Esophagus (tissue), 2 donors: ENCODE results near the gene RBM28. TPM values are rescaled to one million over a fixed set of nuclear protein-coding genes. Genes with fewer than 3 reads are reported as not detected.

Source experiments
- H3K27ac ChIP-seq, 2 donors: one replicate each; pipeline ENCODE4 v1.5.1; 2013; ENCODE audit warnings: low read depth in 2 of 2, mild to moderate bottlenecking in 2 of 2, inconsistent platforms in 1 of 2, low read length in 1 of 2, moderate library complexity in 1 of 2
- H3K27me3 ChIP-seq, 2 donors: one replicate each; pipeline ENCODE4 v1.6.1; 2013; ENCODE audit warnings: low read length in 2 of 2, control low read depth in 1 of 2, mild to moderate bottlenecking in 1 of 2; ENCODE audit not compliant: insufficient read depth in 2 of 2, control insufficient read depth in 1 of 2
- H3K36me3 ChIP-seq, 2 donors: one replicate each; pipeline ENCODE4 v1.6.1; 2013; ENCODE audit warnings: low read length in 1 of 2; ENCODE audit not compliant: control insufficient read depth in 2 of 2, insufficient read depth in 2 of 2
- H3K4me1 ChIP-seq, 2 donors: one replicate each; pipeline ENCODE4 v1.6.1; 2013; ENCODE audit warnings: low read length in 1 of 2; ENCODE audit not compliant: control insufficient read depth in 2 of 2, insufficient read depth in 2 of 2
- H3K4me3 ChIP-seq, 2 donors: one replicate each; pipeline ENCODE4 v1.5.1; 2013; ENCODE audit warnings: low read length in 2 of 2, mild to moderate bottlenecking in 2 of 2, low read depth in 1 of 2, moderate library complexity in 1 of 2
- H3K9me3 ChIP-seq, 2 donors: one replicate each; pipeline ENCODE4 v1.6.1; 2013; ENCODE audit warnings: mild to moderate bottlenecking in 2 of 2, low read depth in 1 of 2, low read length in 1 of 2, moderate library complexity in 1 of 2; ENCODE audit not compliant: control insufficient read depth in 2 of 2, insufficient read depth in 1 of 2
- WGBS, 2 donors: extraction: QIAGEN DNeasy Blood & Tissue Kit; methylation state at CpG; one replicate each; pipeline ENCODE4 v1.1.7; 2013; 5-methylcytosine and 5-hydroxymethylcytosine counted together
- polyA plus RNA-seq, 2 donors: library from polyadenylated mRNA; stranded (reverse); fragments of 200-250 nt; gene quantifications; one replicate each; pipeline ENCODE4 v1.2.3, GENCODE V29; 2013
- donor health status: healthy with polysubstance abuse.
- donor health status: Bipolar disorder and iron deficiency.

Gene RBM28
- polyA plus RNA-seq, 2 donors: 16.0 to 20.1 TPM

DNA sequence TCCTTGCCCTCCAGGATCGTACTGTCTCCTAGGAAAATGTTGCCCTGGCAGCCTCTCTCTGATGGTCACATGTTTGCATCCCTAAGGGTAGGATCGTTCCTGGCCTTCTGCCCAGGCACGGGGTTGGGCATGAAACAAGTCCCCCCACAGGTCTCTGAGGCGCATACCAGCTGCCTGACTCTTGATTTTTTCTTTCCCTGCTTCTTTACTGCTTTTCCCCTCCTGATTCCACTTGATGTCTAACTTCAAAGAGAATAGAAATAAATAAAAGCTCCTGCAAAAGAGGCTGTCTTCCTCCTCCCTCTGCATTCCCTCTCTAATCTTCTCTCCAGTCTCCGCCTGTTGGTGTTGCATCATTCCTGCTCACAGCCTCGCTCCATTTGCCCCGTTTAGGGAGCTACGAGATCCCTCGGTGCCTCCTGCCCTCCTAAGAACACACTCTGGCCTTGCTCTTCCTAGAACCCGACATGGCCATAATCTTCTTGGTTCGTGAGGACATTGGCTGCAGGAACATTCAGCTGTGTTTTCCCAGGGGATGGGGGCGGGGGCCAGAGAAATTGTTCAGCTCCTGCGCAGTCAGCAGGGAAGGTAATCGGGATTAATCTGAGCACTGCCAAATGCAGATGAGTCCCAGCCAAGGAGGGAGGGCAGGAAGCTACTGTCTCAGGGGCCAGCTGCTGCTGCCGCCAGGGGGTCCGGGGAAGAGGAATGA lies 76.7 kb downstream of the RBM28 start:
- H3K27me3 ChIP-seq: no peaks in the 10 kb centered on the region
- peaks cover 4 to 26% of the 10 kb centered on the region in 2 donors for H3K4me1 ChIP-seq
- H3K4me3 ChIP-seq: peak overlapping the region in 1 of 2 donors; percentile 16
- H3K27ac ChIP-seq: peak overlapping the region; percentile 88 to 90
- no peaks in the 10 kb centered on the region for H3K36me3 ChIP-seq
- WGBS, 2 donors: 15 to 18% methylated on average over 16 of the region's 16 CpGs
- no peaks in the 10 kb centered on the region for H3K9me3 ChIP-seq

DNA sequence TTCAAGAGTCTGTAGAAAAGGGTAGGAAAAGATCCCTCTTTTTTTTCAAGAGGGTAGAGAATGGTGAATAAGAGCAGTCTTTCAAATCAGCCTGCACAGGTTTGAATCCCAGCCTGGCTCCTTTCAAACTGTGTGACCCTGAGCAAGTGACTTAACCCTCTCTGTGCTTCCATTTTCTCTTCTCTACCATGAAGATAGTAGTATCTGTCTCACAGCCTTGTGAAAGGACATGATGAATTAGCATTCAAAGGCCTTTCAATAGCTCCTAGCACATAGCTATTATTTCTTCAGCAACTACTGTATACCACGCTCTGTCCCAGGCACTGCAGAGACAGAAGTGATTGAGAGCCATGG lies 77.2 kb downstream of the RBM28 start:
- 30 to 64% methylated on average over 1 of the region's 1 CpG for WGBS, 2 donors

DNA sequence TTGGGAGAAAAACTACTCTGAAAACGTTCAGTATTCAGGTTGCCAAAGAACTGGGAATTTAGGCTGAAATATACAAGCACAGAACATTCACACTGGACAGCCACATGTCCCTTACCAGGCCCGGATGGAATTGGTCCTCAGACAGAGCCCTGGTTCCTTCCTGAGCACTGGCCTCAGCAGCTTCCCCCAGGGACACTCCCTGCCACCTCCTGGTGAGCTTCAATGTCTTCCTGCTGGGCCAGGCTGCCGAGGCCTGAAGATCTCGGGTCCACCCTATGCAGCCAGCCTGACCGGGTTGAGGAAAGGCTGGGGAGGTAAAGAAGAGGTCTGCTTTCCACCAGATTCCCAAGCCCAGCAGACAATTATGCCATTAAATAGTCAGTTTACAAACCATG lies 77.8 kb downstream of the RBM28 start:
- no peak overlapping the region for H3K4me3 ChIP-seq
- 53 to 61% methylated on average over 5 of the region's 5 CpGs for WGBS, 2 donors
- H3K27ac ChIP-seq: peak overlapping the region; percentile 9 to 15
- no peaks in the 10 kb centered on the region for H3K27me3 ChIP-seq
- H3K36me3 ChIP-seq: no peaks in the 10 kb centered on the region
- H3K9me3 ChIP-seq: no peaks in the 10 kb centered on the region
- peaks cover 4 to 20% of the 10 kb centered on the region in 2 donors for H3K4me1 ChIP-seq

More for the DNA sequence above, 77.2 kb downstream of the RBM28 start:
- Histone ChIP-seq H3K36me3 (no peaks in the 10 kb centered on the region), H3K4me1 (peaks cover 4 to 26% of the 10 kb centered on the region in 2 donors), H3K4me3 (peak overlapping the region in 1 of 2 donors; percentile 16), H3K27ac (peak overlapping the region; percentile 47 to 90), H3K27me3 (no peaks in the 10 kb centered on the region), H3K9me3 (no peaks in the 10 kb centered on the region)

DNA sequence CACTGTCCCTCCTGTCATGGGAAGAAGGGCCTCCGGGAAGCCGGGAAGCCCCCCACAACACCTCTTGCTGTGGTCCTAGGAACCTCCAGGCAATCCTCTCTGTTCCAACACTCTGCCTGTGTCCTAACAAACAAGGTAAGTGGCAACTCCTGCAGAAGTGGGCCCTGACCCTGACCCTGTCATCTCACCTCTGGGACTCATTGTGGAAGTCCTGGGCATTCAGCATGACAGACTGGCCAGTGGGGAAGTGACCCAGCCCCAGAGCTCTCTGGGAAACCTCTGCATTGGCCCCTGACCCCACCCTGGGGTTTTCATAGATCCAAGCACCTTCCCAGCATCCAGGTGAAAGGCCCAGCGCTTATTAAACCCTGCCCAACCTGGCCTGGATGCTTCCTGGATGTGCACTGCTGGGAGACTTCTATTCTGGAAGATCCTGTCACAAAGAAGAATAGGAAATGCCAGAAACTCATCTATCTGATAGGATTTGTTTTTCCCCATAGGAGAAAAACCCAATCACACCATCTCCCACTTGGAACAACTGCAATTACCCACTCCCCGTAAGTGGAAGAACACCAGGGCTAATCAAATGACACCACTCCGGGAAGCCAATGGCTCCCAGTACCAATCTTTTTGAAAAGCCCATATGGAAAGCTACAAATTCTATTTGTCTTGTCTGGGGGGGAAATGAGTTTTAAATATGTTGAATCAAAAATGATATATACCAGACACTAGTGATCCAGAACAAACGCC lies 78.4 kb downstream of the RBM28 start:
- peaks cover 4 to 22% of the 10 kb centered on the region in 2 donors for H3K4me1 ChIP-seq
- 88 to 92% methylated on average over 6 of the region's 6 CpGs for WGBS, 2 donors

DNA sequence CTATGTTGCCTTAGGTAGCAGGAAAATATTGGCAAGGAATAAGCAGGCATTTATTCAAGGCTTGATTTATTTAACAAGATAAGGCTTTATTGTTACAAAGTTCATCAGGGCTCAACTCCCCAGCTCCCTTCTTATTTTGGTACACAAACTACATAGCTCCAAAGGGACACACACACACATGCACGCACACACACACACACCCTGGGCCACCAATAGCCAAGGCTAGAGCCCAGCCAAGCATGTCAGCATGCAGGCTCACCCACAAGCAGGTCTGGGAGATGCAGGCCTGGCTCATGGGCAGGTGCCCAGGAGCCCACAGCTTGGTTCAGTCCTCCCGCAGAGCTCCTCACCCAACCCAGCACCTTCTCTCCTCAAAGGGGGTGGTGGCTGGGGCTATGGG lies 79.2 kb downstream of the RBM28 start:
- 48 to 57% methylated on average over 1 to 2 of the region's 2 CpGs for WGBS, 2 donors
- H3K9me3 ChIP-seq: no peaks in the 10 kb centered on the region
- H3K27me3 ChIP-seq: no peaks in the 10 kb centered on the region
- H3K4me1 ChIP-seq: peaks cover 4 to 22% of the 10 kb centered on the region in 2 donors
- no peak overlapping the region for H3K27ac ChIP-seq
- no peaks in the 10 kb centered on the region for H3K36me3 ChIP-seq
- no peak overlapping the region for H3K4me3 ChIP-seq

More for the DNA sequence above, 78.4 kb downstream of the RBM28 start:
- Histone ChIP-seq H3K27ac (no peak overlapping the region), H3K27me3 (no peaks in the 10 kb centered on the region), H3K9me3 (no peaks in the 10 kb centered on the region), H3K36me3 (no peaks in the 10 kb centered on the region), H3K4me3 (no peak overlapping the region)

DNA sequence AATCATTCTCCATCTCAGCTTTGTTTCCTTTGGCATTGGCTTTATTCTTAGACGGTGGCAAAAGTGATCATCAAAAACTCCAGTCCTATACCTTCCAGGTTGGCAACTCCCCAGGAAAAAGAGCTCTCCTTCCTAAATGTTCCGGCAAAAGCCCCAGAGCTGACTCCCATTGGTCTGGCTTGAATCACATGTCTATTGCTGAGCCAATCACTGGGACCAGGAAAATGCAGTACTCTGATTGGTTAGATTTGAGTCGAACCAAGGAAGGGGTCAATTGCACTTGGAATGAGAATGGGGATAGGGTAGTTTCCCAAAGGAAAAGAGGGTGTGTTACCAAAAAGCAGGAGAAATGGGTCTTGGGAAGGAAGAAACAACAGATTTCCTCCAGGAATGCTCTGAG lies 80.3 kb downstream of the RBM28 start:
- peaks cover 4 to 25% of the 10 kb centered on the region in 2 donors for H3K4me1 ChIP-seq
- H3K4me3 ChIP-seq: no peak overlapping the region
- H3K9me3 ChIP-seq: no peaks in the 10 kb centered on the region
- H3K27me3 ChIP-seq: no peaks in the 10 kb centered on the region
- 74 to 88% methylated on average over 3 of the region's 3 CpGs for WGBS, 2 donors
- H3K27ac ChIP-seq: no peak overlapping the region
- no peaks in the 10 kb centered on the region for H3K36me3 ChIP-seq

DNA sequence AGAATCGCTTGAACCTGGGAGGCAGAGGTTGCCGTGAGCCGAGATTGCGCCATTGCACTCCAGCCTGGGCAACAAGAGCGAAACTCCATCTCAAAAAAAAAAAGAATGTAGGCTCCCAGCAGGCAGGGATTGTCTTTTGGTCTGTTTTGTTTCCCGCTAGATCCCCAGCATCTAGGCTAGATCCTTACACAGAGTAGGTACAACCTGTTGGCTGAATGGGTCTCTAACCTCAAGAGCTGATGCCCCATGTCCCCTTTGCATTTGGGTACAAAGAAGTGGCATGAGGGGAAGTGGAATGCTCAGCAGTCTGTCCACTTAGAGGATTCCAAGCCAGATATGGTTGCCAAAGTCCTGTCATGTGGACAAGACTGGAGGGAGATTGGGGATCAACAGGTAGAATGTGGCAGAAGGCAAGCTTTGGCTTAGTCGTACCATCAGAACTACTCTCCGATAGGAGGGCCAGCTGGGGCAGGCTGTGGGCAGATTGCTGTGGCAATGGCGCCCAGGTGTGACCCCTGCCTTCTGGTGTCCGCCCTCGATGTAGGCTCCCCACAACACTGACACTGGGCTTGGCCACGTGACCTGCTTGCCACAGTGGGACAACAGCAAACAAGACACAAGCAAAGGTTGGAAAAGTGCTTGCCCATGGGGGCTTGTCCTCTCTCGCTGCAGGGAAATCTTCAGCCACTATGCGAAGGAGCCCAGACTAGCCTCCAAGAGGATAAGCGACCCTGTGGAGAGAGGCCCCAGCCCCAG lies 81.3 kb downstream of the RBM28 start:
- WGBS, 2 donors: 94 to 95% methylated on average over 15 of the region's 15 CpGs
- Histone ChIP-seq H3K4me1 (peaks cover 3 to 28% of the 10 kb centered on the region in 2 donors), H3K36me3 (no peaks in the 10 kb centered on the region), H3K4me3 (no peak overlapping the region), H3K27ac (no peak overlapping the region), H3K27me3 (no peaks in the 10 kb centered on the region), H3K9me3 (no peaks in the 10 kb centered on the region)

DNA sequence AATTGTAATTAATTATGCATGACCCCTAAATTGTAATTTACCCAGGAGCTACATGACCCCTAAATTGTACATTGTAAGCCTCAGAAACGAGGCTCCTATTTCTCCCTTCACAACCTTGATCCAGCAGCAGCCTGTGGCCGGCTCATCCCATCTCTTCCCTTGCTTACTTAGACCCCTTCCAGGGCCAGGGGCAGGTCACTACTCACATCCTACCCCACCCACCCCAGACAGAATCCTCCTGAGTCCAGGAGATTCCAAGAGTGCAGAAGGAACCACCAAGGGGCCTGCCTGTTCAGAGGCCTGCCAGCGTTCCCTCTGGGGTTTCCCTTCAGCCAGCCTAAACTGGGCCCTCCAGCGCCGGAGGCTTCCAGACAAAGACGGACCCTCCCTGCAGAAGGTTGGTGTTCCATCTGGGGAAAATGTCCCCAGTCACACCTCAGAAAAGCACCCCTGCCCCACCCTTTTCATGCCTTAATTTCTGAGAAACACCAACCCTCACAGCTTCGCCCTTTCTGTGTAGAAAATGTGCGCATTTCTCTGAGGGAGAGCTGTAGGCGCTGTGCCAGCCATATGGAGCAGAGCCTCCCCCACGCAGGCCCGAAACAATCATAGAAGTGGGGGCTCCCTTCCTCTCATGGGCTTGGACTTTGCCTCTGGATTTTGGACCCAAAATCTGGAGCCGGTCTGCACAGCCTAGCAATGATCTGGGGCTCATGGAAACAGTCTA lies 83.5 kb downstream of the RBM28 start:
- Histone ChIP-seq H3K27ac (peak overlapping the region; percentile 93 to 98), H3K27me3 (no peaks in the 10 kb centered on the region), H3K9me3 (no peaks in the 10 kb centered on the region), H3K4me3 (no peak overlapping the region), H3K4me1 (peaks cover 2 to 19% of the 10 kb centered on the region in 2 donors), H3K36me3 (no peaks in the 10 kb centered on the region)
- 53 to 62% methylated on average over 12 of the region's 12 CpGs for WGBS, 2 donors
